Spleen (tissue), 13 donors: ENCODE results near the gene CSMD2. TPM values are rescaled to one million over a fixed set of nuclear protein-coding genes. Genes with fewer than 3 reads are reported as not detected.
A peak's percentile ranks its signal among the peaks of the same experiment; 100 is the strongest.

ENCODE experiments used
- DNase-seq: peaks from one replicate; pipeline ENCODE4 v3.0.0-alpha.2; 2020
- H3K27ac ChIP-seq, 8 donors: fragments of 200-600 bp; sonication (generic) in 7 of 8; 1 replicate in 4 of 8; 2 replicates in 4 of 8; pipeline versions ENCODE4 v1.5.0 to v1.8.0; 2016 to 2021; ENCODE audit warnings: inconsistent platforms in 4 of 8, mild to moderate bottlenecking in 4 of 8, moderate library complexity in 1 of 8
- H3K27me3 ChIP-seq, 7 donors: fragments of 200-600 bp; sonication (generic) in 6 of 7; replicated peaks in 1 of 7; 1 replicate in 4 of 7; 2 replicates in 3 of 7; pipeline versions ENCODE4 v1.5.0 to v1.8.0; 2016 to 2021; ENCODE audit warnings: inconsistent platforms in 3 of 7, mild to moderate bottlenecking in 1 of 7
- H3K36me3 ChIP-seq, 6 donors: fragments of 200-600 bp; sonication (generic) in 5 of 6; 1 replicate in 4 of 6; 2 replicates in 2 of 6; pipeline versions ENCODE4 v1.5.0 to v1.8.0; 2016 to 2021; ENCODE audit warnings: inconsistent platforms in 2 of 6
- H3K4me1 ChIP-seq, 6 donors: fragments of 200-600 bp; sonication (generic) in 5 of 6; 1 replicate in 3 of 6; 2 replicates in 3 of 6; pipeline versions ENCODE4 v1.5.0 to v1.8.0; 2016 to 2021; ENCODE audit warnings: inconsistent platforms in 3 of 6
- H3K4me3 ChIP-seq, 8 donors: fragments of 200-600 bp; sonication (generic) in 7 of 8; 1 replicate in 4 of 8; 2 replicates in 4 of 8; pipeline versions ENCODE4 v1.5.0 to v1.8.0; 2016 to 2021; ENCODE audit warnings: inconsistent platforms in 4 of 8, mild to moderate bottlenecking in 4 of 8, moderate library complexity in 2 of 8
- H3K9me3 ChIP-seq, 8 donors: fragments of 200-600 bp; sonication (generic) in 7 of 8; 1 replicate in 4 of 8; 2 replicates in 4 of 8; pipeline versions ENCODE4 v1.5.0 to v1.8.0; 2016 to 2021; ENCODE audit warnings: inconsistent platforms in 4 of 8
- POLR2A ChIP-seq, 3 donors: fragments of 450-650 bp; IDR thresholded peaks; one replicate each; pipeline ENCODE4 v1.5.1; 2017; ENCODE audit warnings: antibody characterized with exemption in 3 of 3, mild to moderate bottlenecking in 1 of 3
- POLR2AphosphoS5 ChIP-seq, 3 donors: sonication (generic); formaldehyde crosslinking; IDR thresholded peaks; one replicate each; pipeline ENCODE4 v1.5.1; 2017; ENCODE audit warnings: antibody characterized with exemption in 3 of 3
- WGBS, 5 donors: extraction: QIAGEN DNeasy Blood & Tissue Kit in 3 of 5; methylation state at CpG; one replicate each; pipeline versions ENCODE4 v1.1.5 to v1.1.7; 2013 to 2018; 5-methylcytosine and 5-hydroxymethylcytosine counted together
- intact Hi-C: fragments of 100-400 bp; cut with DNase I; formaldehyde crosslinking; loops from one replicate; pipeline ENCODE4 v1.15.0; 2023; ENCODE audit warnings: low total_unique reads
- long read RNA-seq, 2 donors: transcript quantifications; one replicate each; lab custom pipeline, GENCODE V29; 2026
- polyA plus RNA-seq, 3 donors: library from polyadenylated mRNA; stranded (reverse); fragments of 200-250 nt; gene quantifications; one replicate each; pipeline ENCODE4 v1.2.1, GENCODE V29; 2013
- total RNA-seq, 7 donors: library from RNA; depleted of rRNA in 3 of 7; stranded (reverse); fragments of >200 nt in 3 of 7; fragmentation: NEBNext Ultra II Directional in 4 of 7; extraction: Animal tissue kit (Norgen Biotek cat#: 25700) in 4 of 7; gene quantifications; one replicate each; pipeline versions ENCODE4 v1.1.0 to v1.2.1, GENCODE V29; 2016 to 2021
- TF ChIP-seq, protein P1 (sequence below), 11 experiments: fragments of 200-600 bp in 7 of 11; fragments of 450-650 bp in 4 of 11; sonication (generic) in 4 of 11; IDR thresholded peaks in 8 of 11; conservative IDR thresholded peaks in 3 of 11; 1 replicate in 7 of 11; 2 replicates in 4 of 11; pipeline versions ENCODE4 v1.4.0 to v1.8.0; 2016 to 2021; ENCODE audit warnings: antibody characterized with exemption in 11 of 11, inconsistent platforms in 4 of 11, mild to moderate bottlenecking in 1 of 11
- donor health status: healthy with polysubstance abuse.
- donor health status: DM: no; HTN: no; CAD: no; lungs with moderate emphysema.
- donor health status: DM: no; HTN: no; CAD: no.
- donor health status: Bipolar disorder and iron deficiency.
- donor health status: healthy.
- donor health status: DM: no; HTN: no; CAD: no.
- donor health status: DM: yes; HTN: yes; CAD: no.

Gene CSMD2
- 1 to 10 TPM in 5 of 7 donors, under 1 TPM in 2; 0.40 to 2.7 (median 1.1) TPM for total RNA-seq
- under 1 TPM; 0.12 to 0.22 (median 0.16) TPM for polyA plus RNA-seq
- long read RNA-seq, donor 1, result 0 reads
- long read RNA-seq, donor 2, result 0 reads

DNA sequence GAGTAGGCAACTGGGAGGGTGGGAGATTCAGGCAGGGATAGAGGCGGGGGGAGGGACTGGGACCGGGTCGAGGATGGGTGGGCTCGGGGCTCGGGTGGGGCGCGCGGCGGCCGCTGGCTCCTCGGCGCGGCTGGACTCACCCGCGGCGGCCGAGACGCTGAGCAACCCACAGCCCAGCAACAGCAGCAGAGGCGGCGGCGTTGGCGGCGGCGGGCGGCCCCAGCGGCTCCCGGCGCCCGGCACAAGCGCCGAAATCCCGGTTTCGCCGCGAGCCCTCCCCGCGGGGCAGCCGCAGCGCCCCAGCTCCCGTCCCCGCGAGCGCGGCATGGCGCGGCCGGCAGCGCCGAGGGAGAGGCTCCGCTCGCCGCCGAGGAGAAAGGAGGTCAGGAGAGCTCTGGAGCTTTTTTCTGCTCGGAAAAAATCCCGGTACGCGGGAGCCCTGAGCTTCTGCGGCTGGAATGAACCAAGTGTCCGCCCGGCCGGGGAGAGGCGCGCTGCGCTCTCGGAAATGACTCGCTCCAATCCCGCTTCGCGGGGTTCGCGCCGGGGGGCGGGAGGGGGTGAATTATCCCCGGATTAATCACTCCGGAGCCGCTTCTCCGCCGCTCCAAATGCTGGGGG is at the start of gene CSMD2:
CSMD2 (minus strand) TSS at position 460 of the 621 bp plus-strand sequence; CDS start at position 327, 133 bp downstream.
- 0 to 5% (median 2%) methylated on average over 36 to 78 of the region's 78 CpGs for WGBS, 5 donors
- TF ChIP-seq POLR2AphosphoS5 (IDR thresholded peaks at IDR 0.05) (no peak), POLR2A (IDR thresholded peaks at IDR 0.05) (no peak)
- TF ChIP-seq, protein P1, sequence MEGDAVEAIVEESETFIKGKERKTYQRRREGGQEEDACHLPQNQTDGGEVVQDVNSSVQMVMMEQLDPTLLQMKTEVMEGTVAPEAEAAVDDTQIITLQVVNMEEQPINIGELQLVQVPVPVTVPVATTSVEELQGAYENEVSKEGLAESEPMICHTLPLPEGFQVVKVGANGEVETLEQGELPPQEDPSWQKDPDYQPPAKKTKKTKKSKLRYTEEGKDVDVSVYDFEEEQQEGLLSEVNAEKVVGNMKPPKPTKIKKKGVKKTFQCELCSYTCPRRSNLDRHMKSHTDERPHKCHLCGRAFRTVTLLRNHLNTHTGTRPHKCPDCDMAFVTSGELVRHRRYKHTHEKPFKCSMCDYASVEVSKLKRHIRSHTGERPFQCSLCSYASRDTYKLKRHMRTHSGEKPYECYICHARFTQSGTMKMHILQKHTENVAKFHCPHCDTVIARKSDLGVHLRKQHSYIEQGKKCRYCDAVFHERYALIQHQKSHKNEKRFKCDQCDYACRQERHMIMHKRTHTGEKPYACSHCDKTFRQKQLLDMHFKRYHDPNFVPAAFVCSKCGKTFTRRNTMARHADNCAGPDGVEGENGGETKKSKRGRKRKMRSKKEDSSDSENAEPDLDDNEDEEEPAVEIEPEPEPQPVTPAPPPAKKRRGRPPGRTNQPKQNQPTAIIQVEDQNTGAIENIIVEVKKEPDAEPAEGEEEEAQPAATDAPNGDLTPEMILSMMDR (IDR thresholded peaks at IDR 0.05 in 8 of 11, conservative IDR thresholded peaks at IDR 0.05 in 3 of 11), result no peak
- intact Hi-C loops, result loop anchor here (5.0 to 10.0 kb wide), 3 partner anchors 268 to 530 kb away; no protein-coding TSS in a partner anchor
- H3K27ac ChIP-seq, result peak within 1 kb of the TSS in 1 of 8 donors; percentile 8
- peaks cover 5 to 99% (median 52%) of the 10 kb centered on the region in 7 donors for H3K27me3 ChIP-seq
- H3K4me1 ChIP-seq, result peaks cover 11 to 43% (median 29%) of the 10 kb centered on the region in 6 donors
- no peaks in the 10 kb centered on the region for H3K36me3 ChIP-seq
- no peaks in the 10 kb centered on the region for H3K9me3 ChIP-seq
- DNase-seq, result no peak
- H3K4me3 ChIP-seq, result peak within 1 kb of the TSS in 7 of 8 donors; percentile 26 to 66 (median 30)

DNA sequence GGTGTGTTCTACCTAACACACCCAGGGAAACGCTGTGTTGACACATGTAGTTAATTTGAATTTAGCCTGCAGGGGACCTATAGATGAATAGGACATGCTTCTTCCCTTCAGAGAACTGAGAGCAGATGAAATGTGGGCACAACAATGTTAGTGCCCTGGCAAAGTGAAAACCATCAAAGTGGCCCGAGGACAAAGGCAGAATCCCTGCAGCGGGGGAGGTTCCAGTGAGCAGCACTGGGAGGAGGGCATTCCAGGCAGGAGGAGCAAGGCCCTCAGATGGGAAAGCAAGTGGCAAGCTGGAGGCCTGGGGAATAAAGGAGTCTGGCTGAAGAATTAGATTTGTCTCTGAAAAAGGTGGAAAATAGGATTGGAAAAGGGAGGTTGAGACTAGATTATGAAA is 48.9 kb upstream of the CSMD2 start:
- intact Hi-C loops, result no loop called here
- Histone ChIP-seq H3K4me3 (no peak overlapping the region), H3K27me3 (peaks cover 0 to 49% (median 0%) of the 10 kb centered on the region in 7 donors), H3K9me3 (no peaks in the 10 kb centered on the region), H3K27ac (no peak overlapping the region), H3K4me1 (no peaks in the 10 kb centered on the region), H3K36me3 (no peaks in the 10 kb centered on the region)
- DNase-seq, result no peak
- WGBS, 5 donors, result 45 to 63% (median 50%) methylated on average over 3 of the region's 3 CpGs
- TF ChIP-seq POLR2AphosphoS5 (IDR thresholded peaks at IDR 0.05) (no peak), POLR2A (IDR thresholded peaks at IDR 0.05) (no peak)
- TF ChIP-seq, protein P1 (IDR thresholded peaks at IDR 0.05 in 8 of 11, conservative IDR thresholded peaks at IDR 0.05 in 3 of 11), result no peak

DNA sequence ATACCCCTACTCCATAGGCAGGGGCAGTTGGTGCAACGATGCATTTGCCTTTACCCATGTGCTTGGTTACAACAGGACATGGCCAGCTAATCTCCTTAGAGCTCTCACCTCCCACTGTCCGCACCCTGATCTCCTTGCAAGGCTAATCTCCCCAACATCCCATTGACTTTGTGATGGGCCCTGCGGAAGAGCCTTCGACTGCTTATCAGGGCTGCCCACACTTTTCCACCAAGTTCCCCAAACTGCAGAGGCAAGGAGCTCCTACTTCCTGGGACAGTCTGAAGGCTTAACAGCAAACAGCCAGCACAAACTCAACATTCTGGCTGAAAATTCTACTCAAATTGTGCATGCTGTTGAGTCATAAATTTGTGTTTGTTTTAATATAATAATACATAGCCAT is 47.6 kb upstream of the CSMD2 start:
- intact Hi-C loops, result no loop called here
- Histone ChIP-seq H3K4me3 (no peak overlapping the region), H3K27me3 (peaks cover 0 to 43% (median 0%) of the 10 kb centered on the region in 7 donors), H3K4me1 (no peaks in the 10 kb centered on the region), H3K9me3 (no peaks in the 10 kb centered on the region), H3K27ac (no peak overlapping the region), H3K36me3 (no peaks in the 10 kb centered on the region)
- TF ChIP-seq, protein P1 (IDR thresholded peaks at IDR 0.05 in 8 of 11, conservative IDR thresholded peaks at IDR 0.05 in 3 of 11), result no peak
- TF ChIP-seq POLR2A (IDR thresholded peaks at IDR 0.05) (no peak), POLR2AphosphoS5 (IDR thresholded peaks at IDR 0.05) (no peak)
- no peak for DNase-seq
- 73 to 84% (median 81%) methylated on average over 4 of the region's 4 CpGs for WGBS, 5 donors

DNA sequence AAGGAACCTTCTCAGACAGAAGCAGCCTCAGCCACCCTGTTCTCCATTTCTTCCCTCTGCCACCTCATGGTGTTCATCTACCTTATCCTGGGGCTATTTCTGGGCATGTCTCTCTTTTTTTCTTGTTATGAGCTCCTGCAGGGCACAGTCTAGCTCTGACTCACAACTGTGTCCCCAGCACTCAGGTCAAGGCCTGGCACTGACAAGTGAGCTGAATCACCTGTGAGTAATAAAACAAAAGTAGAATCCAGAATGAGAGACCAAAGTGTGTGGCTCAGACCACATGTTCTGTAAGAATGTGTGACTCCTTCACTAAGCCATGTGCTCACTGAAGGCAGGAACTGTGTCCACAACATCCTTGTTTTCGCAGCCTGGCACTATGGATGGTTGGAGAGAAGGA is 34.9 kb upstream of the CSMD2 start:
- H3K9me3 ChIP-seq, result no peaks in the 10 kb centered on the region
- peaks cover 0 to 37% (median 0%) of the 10 kb centered on the region in 7 donors for H3K27me3 ChIP-seq
- no peak overlapping the region for H3K4me3 ChIP-seq
- H3K4me1 ChIP-seq, result no peaks in the 10 kb centered on the region
- no peak overlapping the region for H3K27ac ChIP-seq
- intact Hi-C loops, result no loop called here
- DNase-seq, result no peak
- TF ChIP-seq POLR2AphosphoS5 (IDR thresholded peaks at IDR 0.05) (no peak), POLR2A (IDR thresholded peaks at IDR 0.05) (no peak)
- TF ChIP-seq, protein P1 (IDR thresholded peaks at IDR 0.05 in 8 of 11, conservative IDR thresholded peaks at IDR 0.05 in 3 of 11), result no peak
- no peaks in the 10 kb centered on the region for H3K36me3 ChIP-seq
- 68 to 95% (median 83%) methylated on average over 1 of the region's 1 CpG for WGBS, 5 donors
